Hepatocyte (in vitro differentiated cells): Measurements from ENCODE around the gene HYAL3. TPM values are rescaled to one million over a fixed set of nuclear protein-coding genes. Genes with fewer than 3 reads are reported as not detected.

ENCODE experiments used
- DNase-seq: peaks from one replicate; pipeline ENCODE4 v3.0.0-alpha.2; 2016; ENCODE audit warnings: low spot score
- H2AFZ ChIP-seq: fragments of 200-600 bp; sonication (generic); 2 replicates; pipeline ENCODE4 v1.6.0; 2016; ENCODE audit warnings: antibody characterized with exemption, mild to moderate bottlenecking
- H3K27ac ChIP-seq: fragments of 200-600 bp; sonication (generic); 2 replicates; pipeline ENCODE4 v1.5.1; 2016; ENCODE audit warnings: mild to moderate bottlenecking
- H3K27me3 ChIP-seq: fragments of 200-600 bp; sonication (generic); 2 replicates; pipeline ENCODE4 v1.6.1; 2016
- H3K36me3 ChIP-seq: fragments of 200-600 bp; sonication (generic); replicated peaks from 2 replicates; pipeline ENCODE4 v1.5.1; 2016; ENCODE audit warnings: low read depth; ENCODE audit not compliant: insufficient read depth
- H3K4me1 ChIP-seq: fragments of 200-600 bp; sonication (generic); 2 replicates; pipeline ENCODE4 v1.5.1; 2016; ENCODE audit warnings: mild to moderate bottlenecking, moderate library complexity; ENCODE audit not compliant: insufficient read depth
- H3K4me2 ChIP-seq: fragments of 200-600 bp; sonication (generic); 2 replicates; pipeline ENCODE4 v1.6.0; 2016
- H3K4me3 ChIP-seq: fragments of 200-600 bp; sonication (generic); 2 replicates; pipeline ENCODE4 v1.5.1; 2016; ENCODE audit warnings: mild to moderate bottlenecking
- H3K79me2 ChIP-seq: fragments of 200-600 bp; sonication (generic); 2 replicates; pipeline ENCODE4 v1.6.0; 2017; ENCODE audit warnings: mild to moderate bottlenecking
- H3K9me2 ChIP-seq: fragments of 200-600 bp; sonication (generic); replicated peaks from 2 replicates; pipeline ENCODE4 v1.6.0; 2017; ENCODE audit warnings: mild to moderate bottlenecking; ENCODE audit not compliant: insufficient read depth
- H3K9me3 ChIP-seq: fragments of 200-600 bp; sonication (generic); 2 replicates; pipeline ENCODE4 v1.5.1; 2016; ENCODE audit warnings: low read depth, mild to moderate bottlenecking
- H4K20me1 ChIP-seq: fragments of 200-600 bp; sonication (generic); 2 replicates; pipeline ENCODE4 v1.6.0; 2016; ENCODE audit warnings: mild to moderate bottlenecking; ENCODE audit not compliant: insufficient read depth, poor library complexity, severe bottlenecking
- CTCF ChIP-seq: fragments of 200-600 bp; sonication (generic); IDR thresholded peaks from 2 replicates; pipeline ENCODE4 v1.5.1; 2016; ENCODE audit warnings: antibody characterized with exemption, mild to moderate bottlenecking; ENCODE audit not compliant: poor library complexity
- EZH2 ChIP-seq: fragments of 200-600 bp; sonication (generic); IDR thresholded peaks from 2 replicates; pipeline ENCODE4 v1.6.1; 2016; ENCODE audit warnings: antibody characterized with exemption, mild to moderate bottlenecking, borderline replicate concordance
- EZH2phosphoT487 ChIP-seq: fragments of 200-600 bp; sonication (generic); IDR thresholded peaks from one replicate; pipeline ENCODE4 v1.6.1; 2018; ENCODE audit warnings: antibody characterized with exemption, mild to moderate bottlenecking, low read depth, moderate library complexity; ENCODE audit not compliant: unreplicated experiment, severe bottlenecking
- WGBS: methylation state at CpG from one replicate; pipeline ENCODE4 v1.1.6; 2016; ENCODE audit warnings: low lambda C conversion rate; ENCODE audit errors: missing lambda C conversion rate; 5-methylcytosine and 5-hydroxymethylcytosine counted together
- polyA plus RNA-seq: library from polyadenylated mRNA; unstranded; fragments of >200 nt; fragmentation: Nextera tagmentation; extraction: Ambion mirVana; gene quantifications from 2 replicates; pipeline ENCODE4 v1.2.1, GENCODE V29; 2016
- total RNA-seq: library from RNA; depleted of rRNA; stranded (reverse); fragments of >200 nt; gene quantifications from 2 replicates; pipeline ENCODE4 v1.2.3, GENCODE V29; 2014

Gene HYAL3
- total and polyA plus RNA-seq, 2 experiments from 2014 or later: 3.7 to 7.0 TPM

DNA sequence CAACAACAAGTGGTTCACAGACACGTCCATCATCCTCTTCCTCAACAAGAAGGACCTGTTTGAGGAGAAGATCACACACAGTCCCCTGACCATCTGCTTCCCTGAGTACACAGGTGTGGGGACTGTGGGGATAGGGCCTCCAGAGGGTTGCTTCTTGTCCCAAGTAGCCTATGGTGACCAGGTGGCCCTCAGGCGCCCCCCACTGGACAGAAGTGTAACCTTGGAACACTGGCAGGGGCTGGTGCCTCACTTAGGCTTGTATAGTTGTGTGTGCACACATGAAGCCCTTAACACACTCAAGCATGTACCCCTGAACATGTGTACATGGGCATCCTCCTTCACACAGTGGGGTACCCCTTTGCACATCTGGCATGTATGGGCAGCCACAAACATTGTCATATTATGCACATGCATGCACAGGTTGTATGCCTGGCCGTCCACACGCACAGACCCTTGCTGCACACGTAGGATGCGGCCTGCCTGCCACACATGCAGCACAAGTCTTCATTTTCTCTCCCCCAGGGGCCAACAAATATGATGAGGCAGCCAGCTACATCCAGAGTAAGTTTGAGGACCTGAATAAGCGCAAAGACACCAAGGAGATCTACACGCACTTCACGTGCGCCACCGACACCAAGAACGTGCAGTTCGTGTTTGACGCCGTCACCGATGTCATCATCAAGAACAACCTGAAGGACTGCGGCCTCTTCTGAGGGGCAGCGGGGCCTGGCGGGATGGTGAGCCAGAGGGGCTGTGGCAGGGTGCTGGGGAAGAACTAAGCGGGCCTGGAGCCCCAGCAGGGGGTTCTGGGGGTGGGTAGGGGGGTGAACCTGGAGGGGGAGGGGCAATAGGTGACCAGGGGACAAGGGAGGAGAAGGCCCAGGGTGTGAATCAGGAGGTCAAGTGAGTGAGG lies 42.0 kb downstream of the HYAL3 start:
- no peak overlapping the region for H3K27ac ChIP-seq
- TF ChIP-seq CTCF (peak; percentile 42), EZH2phosphoT487 (no peak)
- H4K20me1 ChIP-seq: peaks cover 3% of the 10 kb centered on the region
- no peaks in the 10 kb centered on the region for H3K36me3 ChIP-seq
- 91% methylated on average over 20 of the region's 20 CpGs for WGBS
- H3K9me3 ChIP-seq: no peaks in the 10 kb centered on the region
- H3K4me3 ChIP-seq: no peak overlapping the region
- H2AFZ ChIP-seq: no peak overlapping the region
- peaks cover 18% of the 10 kb centered on the region for H3K4me1 ChIP-seq
- DNase-seq: no peak
- no peaks in the 10 kb centered on the region for H3K27me3 ChIP-seq
- no peak overlapping the region for H3K4me2 ChIP-seq
- peaks cover 17% of the 10 kb centered on the region for H3K79me2 ChIP-seq
- no peaks in the 10 kb centered on the region for H3K9me2 ChIP-seq

DNA sequence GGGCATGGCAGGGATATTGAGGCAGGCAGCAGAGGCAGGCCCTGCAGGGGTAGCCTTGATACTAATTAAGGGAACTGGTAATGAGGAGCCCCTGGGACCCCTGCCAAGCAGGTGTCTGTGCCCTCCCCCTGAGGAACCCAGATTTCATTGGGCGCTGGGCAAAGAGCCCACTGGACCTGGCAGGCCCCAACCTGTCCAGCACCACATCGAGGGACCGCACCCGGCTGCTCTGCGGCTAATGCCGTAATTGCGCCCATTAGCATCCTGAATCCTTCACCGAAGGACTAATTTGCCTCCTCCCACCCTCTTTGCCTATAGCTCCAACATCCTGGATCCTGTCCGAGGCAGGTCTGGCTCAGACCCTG lies 44.0 kb downstream of the HYAL3 start:
- no peaks in the 10 kb centered on the region for H3K27me3 ChIP-seq
- H3K4me3 ChIP-seq: no peak overlapping the region
- peaks cover 6% of the 10 kb centered on the region for H3K4me1 ChIP-seq
- no peaks in the 10 kb centered on the region for H3K36me3 ChIP-seq
- H4K20me1 ChIP-seq: peaks cover 22% of the 10 kb centered on the region
- TF ChIP-seq EZH2: no peak
- H3K9me2 ChIP-seq: no peaks in the 10 kb centered on the region
- H3K27ac ChIP-seq: no peak overlapping the region
- H2AFZ ChIP-seq: no peak overlapping the region
- 98% methylated on average over 9 of the region's 9 CpGs for WGBS
- peaks cover 24% of the 10 kb centered on the region for H3K79me2 ChIP-seq
- H3K4me2 ChIP-seq: no peak overlapping the region
- DNase-seq: no peak
- no peaks in the 10 kb centered on the region for H3K9me3 ChIP-seq

DNA sequence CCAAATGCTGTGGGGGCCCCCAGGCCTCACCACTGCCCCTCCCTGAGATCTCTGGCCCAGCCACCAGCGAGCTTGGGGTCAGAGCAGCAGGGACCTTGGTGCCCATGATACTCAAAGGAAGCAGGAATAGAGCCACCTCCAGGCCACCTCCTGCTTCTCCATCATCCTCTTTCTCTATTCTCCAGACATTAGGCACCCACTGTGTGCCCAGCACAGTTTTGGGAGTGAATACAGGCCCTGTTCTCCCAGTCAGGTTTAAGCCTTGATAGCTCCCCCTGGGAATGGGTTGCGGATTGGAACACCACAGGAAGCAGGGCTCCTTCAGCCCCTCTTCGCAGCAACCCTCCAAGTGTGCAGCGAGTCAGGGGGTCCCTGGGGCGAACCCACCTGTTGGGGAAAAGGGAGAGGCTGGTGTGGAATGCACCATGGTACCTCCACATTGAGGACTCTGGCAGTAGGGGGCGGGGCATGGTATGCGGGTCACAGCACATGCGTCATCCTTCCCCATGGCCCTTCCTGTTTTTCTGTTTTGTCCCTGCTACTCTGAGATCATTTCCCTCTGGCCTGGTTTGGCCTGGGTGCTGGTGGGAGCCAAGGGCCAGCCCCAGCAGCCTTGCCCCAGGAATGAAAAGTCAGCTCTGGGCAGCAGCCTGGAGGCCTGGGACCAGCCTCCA lies 44.5 kb downstream of the HYAL3 start:
- Histone ChIP-seq H3K4me3 (no peak overlapping the region), H3K4me1 (peaks cover 4% of the 10 kb centered on the region), H3K9me2 (no peaks in the 10 kb centered on the region), H2AFZ (no peak overlapping the region), H3K27me3 (no peaks in the 10 kb centered on the region), H3K36me3 (no peaks in the 10 kb centered on the region), H3K4me2 (no peak overlapping the region), H3K27ac (no peak overlapping the region), H3K9me3 (no peaks in the 10 kb centered on the region), H4K20me1 (peaks cover 27% of the 10 kb centered on the region), H3K79me2 (peaks cover 30% of the 10 kb centered on the region)
- no peak for TF ChIP-seq EZH2phosphoT487
- TF ChIP-seq CTCF: no peak
- no peak for TF ChIP-seq EZH2
- no peak for DNase-seq
- 98% methylated on average over 8 of the region's 8 CpGs for WGBS

DNA sequence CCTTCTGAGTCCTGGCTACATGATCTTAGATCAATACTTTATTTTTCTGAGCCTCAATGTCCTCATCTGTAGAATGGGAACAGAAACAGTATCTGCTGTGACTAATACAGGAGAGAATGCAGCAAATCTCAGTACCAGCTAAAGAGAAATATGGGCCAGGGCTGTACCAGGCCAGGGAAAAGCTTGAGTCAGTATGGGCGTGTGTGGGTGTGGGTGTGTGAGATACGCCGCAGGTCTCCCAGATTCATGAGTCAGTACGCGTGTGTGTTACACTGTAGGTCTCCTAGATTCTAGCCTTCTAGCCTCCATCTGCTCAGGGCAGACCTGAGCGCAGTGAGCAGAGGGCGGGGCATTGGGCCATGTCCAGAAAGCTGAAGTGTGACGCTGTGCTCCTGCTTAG lies 48.0 kb downstream of the HYAL3 start:
- Histone ChIP-seq H2AFZ (no peak overlapping the region), H3K27ac (no peak overlapping the region), H4K20me1 (peaks cover 49% of the 10 kb centered on the region), H3K27me3 (no peaks in the 10 kb centered on the region), H3K9me2 (no peaks in the 10 kb centered on the region), H3K4me1 (peaks cover 16% of the 10 kb centered on the region), H3K4me2 (no peak overlapping the region), H3K36me3 (no peaks in the 10 kb centered on the region), H3K9me3 (no peaks in the 10 kb centered on the region), H3K4me3 (no peak overlapping the region), H3K79me2 (peaks cover 64% of the 10 kb centered on the region)
- DNase-seq: no peak
- WGBS: 90% methylated on average over 8 of the region's 8 CpGs
- TF ChIP-seq EZH2: no peak
- TF ChIP-seq CTCF: no peak
- no peak for TF ChIP-seq EZH2phosphoT487
